Neural crest cell (in vitro differentiated cells): ENCODE data around the gene SLC37A2. TPM values are rescaled to one million over a fixed set of nuclear protein-coding genes. Genes with fewer than 3 reads are reported as not detected.
A peak's percentile ranks its signal among the peaks of the same experiment; 100 is the strongest.
"Not testable (repeated sequence)": the region's sequence is repeated elsewhere in the genome, so short reads cannot be mapped to it uniquely, and the experiment has no call there.

Source experiments
- DNase-seq: peaks from one replicate; pipeline ENCODE4 v3.0.0; 2021; ENCODE audit warnings: low read depth, mixed read lengths, low spot score
- H3K27ac Mint-ChIP-seq: one replicate; pipeline ENCODE4 v1.8.0; 2021; ENCODE audit warnings: mild to moderate bottlenecking, mixed read lengths; ENCODE audit not compliant: unreplicated experiment
- H3K27me3 Mint-ChIP-seq: 2 replicates; pipeline ENCODE4 v1.8.0; 2021; ENCODE audit warnings: low read depth, mild to moderate bottlenecking, mixed read lengths
- H3K36me3 Mint-ChIP-seq: 2 replicates; pipeline ENCODE4 v1.8.0; 2021; ENCODE audit warnings: low read depth, mild to moderate bottlenecking, mixed read lengths
- H3K4me1 Mint-ChIP-seq: 2 replicates; pipeline ENCODE4 v1.8.0; 2021; ENCODE audit warnings: mixed read lengths
- H3K4me3 Mint-ChIP-seq: one replicate; pipeline ENCODE4 v1.8.0; 2021; ENCODE audit warnings: mild to moderate bottlenecking, mixed read lengths
- H3K9me3 Mint-ChIP-seq: 2 replicates; pipeline ENCODE4 v1.8.0; 2021; ENCODE audit warnings: mixed read lengths
- total RNA-seq: library from RNA; stranded (reverse); gene quantifications from 2 replicates; pipeline ENCODE4 v1.2.1, GENCODE V29; 2021
- TF ChIP-seq, protein P1 (sequence below): fragments of 200-600 bp; sonication (generic); conservative IDR thresholded peaks from 2 replicates; pipeline ENCODE4 v1.5.0; 2021; ENCODE audit warnings: antibody characterized with exemption, mild to moderate bottlenecking

The SLC37A2 gene
- total RNA-seq, 1 donor from 2014 or later: 1.2 TPM

DNA sequence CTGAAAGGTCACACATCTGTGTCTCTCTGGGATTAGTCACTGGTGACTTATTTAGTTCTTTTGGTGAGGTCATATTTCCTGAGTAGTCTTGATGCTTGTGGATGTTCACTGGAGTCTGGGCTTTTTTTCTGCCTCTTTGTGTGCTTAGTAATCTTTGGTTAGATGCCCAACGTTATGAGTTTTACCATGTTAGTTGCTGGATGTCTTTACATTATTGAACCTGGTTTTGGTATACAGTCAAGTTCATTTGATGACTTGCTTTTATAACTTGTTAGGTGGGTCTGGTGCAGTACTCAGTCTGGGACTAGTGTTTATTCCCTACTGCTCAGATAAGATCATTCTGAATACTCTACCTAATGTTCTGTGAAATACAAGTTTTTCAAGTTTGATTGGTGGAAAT lies 26.2 kb upstream of the SLC37A2 start:
- DNase-seq: no peak
- peaks cover 14% of the 10 kb centered on the region for H3K9me3 Mint-ChIP-seq
- no peaks in the 10 kb centered on the region for H3K27me3 Mint-ChIP-seq
- H3K4me1 Mint-ChIP-seq: no peaks in the 10 kb centered on the region
- TF ChIP-seq, protein P1, sequence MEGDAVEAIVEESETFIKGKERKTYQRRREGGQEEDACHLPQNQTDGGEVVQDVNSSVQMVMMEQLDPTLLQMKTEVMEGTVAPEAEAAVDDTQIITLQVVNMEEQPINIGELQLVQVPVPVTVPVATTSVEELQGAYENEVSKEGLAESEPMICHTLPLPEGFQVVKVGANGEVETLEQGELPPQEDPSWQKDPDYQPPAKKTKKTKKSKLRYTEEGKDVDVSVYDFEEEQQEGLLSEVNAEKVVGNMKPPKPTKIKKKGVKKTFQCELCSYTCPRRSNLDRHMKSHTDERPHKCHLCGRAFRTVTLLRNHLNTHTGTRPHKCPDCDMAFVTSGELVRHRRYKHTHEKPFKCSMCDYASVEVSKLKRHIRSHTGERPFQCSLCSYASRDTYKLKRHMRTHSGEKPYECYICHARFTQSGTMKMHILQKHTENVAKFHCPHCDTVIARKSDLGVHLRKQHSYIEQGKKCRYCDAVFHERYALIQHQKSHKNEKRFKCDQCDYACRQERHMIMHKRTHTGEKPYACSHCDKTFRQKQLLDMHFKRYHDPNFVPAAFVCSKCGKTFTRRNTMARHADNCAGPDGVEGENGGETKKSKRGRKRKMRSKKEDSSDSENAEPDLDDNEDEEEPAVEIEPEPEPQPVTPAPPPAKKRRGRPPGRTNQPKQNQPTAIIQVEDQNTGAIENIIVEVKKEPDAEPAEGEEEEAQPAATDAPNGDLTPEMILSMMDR: no peak
- H3K4me3 Mint-ChIP-seq: no peak overlapping the region
- H3K27ac Mint-ChIP-seq: peak overlapping the region; percentile 81
- peaks cover 25% of the 10 kb centered on the region for H3K36me3 Mint-ChIP-seq

DNA sequence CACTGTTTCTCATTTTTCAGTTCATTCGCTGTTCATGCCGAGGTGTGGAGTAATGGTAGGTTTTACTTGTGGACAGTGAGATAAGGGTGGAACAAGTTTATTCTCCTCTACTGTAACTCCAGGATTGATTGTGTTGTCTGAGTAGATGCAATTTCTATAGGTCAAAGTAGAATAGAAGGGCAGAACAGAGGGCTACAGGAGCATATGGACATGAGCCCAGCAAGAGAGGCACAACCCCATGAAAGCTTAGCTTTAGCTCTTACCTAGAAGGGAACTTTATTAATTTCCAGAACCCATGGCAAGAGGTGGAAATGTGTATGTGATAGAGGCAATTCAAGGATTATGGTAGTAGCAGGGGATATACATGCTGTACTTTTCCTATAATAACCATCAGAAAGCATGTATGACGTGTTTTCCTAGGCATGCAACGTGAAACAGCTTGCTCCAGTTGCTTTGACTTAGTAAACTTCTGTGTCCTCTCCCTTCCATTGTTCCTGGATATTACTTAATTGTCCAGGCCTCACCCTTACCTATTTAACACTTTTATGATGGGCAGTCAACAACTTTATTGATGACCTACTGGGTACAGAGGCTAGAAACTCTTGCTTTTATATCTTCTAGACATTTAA lies 13.8 kb upstream of the SLC37A2 start:
- no peak for DNase-seq
- Mint-ChIP-seq H3K4me1 (no peaks in the 10 kb centered on the region), H3K4me3 (no peak overlapping the region)

DNA sequence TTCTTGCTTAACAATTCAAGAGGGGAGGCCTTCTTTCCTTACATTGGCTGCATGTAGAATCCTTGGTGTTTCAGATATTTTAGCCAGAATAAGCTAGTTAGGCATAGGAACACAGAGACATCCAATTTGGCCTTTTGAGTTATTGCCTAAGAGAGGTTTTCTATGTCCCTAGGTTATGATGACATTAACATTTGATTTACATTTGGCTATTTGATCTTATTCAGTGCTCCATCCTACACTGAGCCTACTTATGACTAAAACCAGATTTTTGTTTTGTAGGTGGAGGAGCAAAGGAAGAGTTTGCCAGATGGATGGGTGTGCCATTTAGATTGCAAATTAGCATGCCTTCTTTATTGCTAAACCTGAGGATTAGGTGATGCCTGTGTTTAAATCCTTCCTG lies 11.1 kb upstream of the SLC37A2 start:
- Mint-ChIP-seq H3K27ac (no peak overlapping the region), H3K4me3 (no peak overlapping the region), H3K4me1 (no peaks in the 10 kb centered on the region), H3K27me3 (no peaks in the 10 kb centered on the region), H3K36me3 (no peaks in the 10 kb centered on the region), H3K9me3 (no peaks in the 10 kb centered on the region)
- DNase-seq: no peak
- TF ChIP-seq, protein P1: no peak

More for the DNA sequence above, 13.8 kb upstream of the SLC37A2 start:
- H3K9me3 Mint-ChIP-seq: no peaks in the 10 kb centered on the region
- no peaks in the 10 kb centered on the region for H3K36me3 Mint-ChIP-seq
- TF ChIP-seq, protein P1: no peak
- H3K27ac Mint-ChIP-seq: no peak overlapping the region
- H3K27me3 Mint-ChIP-seq: no peaks in the 10 kb centered on the region

DNA sequence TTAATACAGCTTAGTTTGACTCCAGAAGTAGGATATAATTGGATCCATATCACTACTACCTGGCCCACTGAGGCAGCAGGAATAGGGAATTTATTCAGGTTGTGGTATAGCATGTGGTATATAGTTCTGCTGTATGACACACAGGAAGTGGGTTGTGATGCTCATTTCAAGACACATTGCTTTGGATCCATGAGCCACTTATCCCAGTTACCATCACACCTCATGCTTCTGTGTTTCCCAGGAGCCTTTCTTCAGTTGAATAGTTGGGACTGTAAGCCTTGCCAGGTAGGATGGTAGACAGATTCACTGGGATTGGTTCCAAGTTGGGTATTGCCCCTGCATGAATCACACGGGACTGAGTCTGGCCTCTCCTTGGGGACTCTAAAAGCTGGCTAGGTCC lies 9.9 kb upstream of the SLC37A2 start:
- H3K4me3 Mint-ChIP-seq: no peak overlapping the region
- no peak for DNase-seq
- H3K27me3 Mint-ChIP-seq: no peaks in the 10 kb centered on the region
- TF ChIP-seq, protein P1: no peak
- H3K4me1 Mint-ChIP-seq: no peaks in the 10 kb centered on the region
- H3K36me3 Mint-ChIP-seq: no peaks in the 10 kb centered on the region
- H3K9me3 Mint-ChIP-seq: no peaks in the 10 kb centered on the region
- no peak overlapping the region for H3K27ac Mint-ChIP-seq

DNA sequence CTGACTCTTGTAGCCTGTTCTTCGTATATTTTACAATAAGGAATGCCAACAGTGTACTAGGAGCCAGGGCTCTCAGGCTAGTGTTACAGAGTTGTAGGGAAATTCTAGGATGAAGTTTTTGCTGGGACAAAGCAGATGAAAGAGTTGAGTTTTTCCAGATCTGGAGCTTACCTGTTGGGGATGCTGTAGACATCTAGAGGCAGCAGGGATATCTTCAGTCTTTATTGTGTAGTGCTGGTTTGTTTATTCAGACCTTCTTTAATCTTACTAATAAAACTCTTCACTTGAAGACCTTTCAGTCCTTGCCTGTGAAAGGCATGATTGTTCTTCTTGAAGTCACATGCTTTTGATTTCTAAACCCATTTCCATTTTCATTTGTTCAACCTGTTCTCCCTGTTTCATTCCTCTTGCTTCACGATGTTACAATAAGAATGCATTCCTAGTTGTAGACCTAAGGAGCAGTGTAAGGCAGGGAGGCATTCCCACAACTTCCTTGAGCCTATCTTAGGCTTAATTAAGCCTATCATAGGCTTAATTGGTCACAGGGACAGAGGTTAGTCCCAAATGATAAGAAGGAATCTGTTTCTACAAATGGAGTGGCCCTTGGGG lies 7.9 kb upstream of the SLC37A2 start:
- Mint-ChIP-seq H3K4me3 (no peak overlapping the region), H3K36me3 (no peaks in the 10 kb centered on the region), H3K9me3 (no peaks in the 10 kb centered on the region), H3K4me1 (no peaks in the 10 kb centered on the region), H3K27ac (no peak overlapping the region), H3K27me3 (peaks cover 2% of the 10 kb centered on the region)
- no peak for DNase-seq
- TF ChIP-seq, protein P1: no peak

DNA sequence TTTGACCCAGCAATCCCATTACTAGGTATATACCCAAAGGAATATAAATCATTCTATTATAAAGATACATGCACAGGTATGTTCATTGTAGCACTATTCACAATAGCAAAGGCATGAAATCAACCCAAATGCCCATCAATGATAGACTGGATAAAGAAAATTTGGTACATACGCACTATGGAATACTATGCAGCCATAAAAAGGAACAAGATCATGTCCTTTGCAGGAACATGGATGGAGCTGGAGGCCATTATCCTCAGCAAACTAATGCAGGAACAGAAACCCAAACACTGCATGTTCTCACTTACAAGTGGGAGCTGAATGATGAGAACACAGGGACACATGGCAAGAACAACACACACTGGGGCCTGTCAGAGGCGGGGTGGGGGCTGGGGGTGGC lies 7.0 kb upstream of the SLC37A2 start:
- not testable (repeated sequence) for H3K4me3 Mint-ChIP-seq, H3K36me3 Mint-ChIP-seq, H3K27me3 Mint-ChIP-seq, H3K4me1 Mint-ChIP-seq, H3K27ac Mint-ChIP-seq, H3K9me3 Mint-ChIP-seq, DNase-seq
